GM06990 (cell line): ENCODE measurements around the gene PRPH.

Experiments
- DNase-seq: peaks from one replicate; pipeline ENCODE4 v3.0.0-alpha.2; 2011; ENCODE audit not compliant: insufficient read length; ENCODE audit errors: extremely low read depth
- H3K27me3 ChIP-seq: replicated peaks from 2 replicates; pipeline ENCODE4 v1.6.0; 2011; ENCODE audit warnings: low read length; ENCODE audit not compliant: control insufficient read depth, insufficient read depth
- H3K36me3 ChIP-seq: 2 replicates; pipeline ENCODE4 v1.5.1; 2011; ENCODE audit warnings: low read length; ENCODE audit not compliant: control insufficient read depth, insufficient read depth
- H3K4me3 ChIP-seq: replicated peaks from 2 replicates; pipeline ENCODE4 v1.5.1; 2011; ENCODE audit warnings: low read depth, mild to moderate bottlenecking, control low read depth, low read length
- TF ChIP-seq, protein P1 (sequence below): IDR thresholded peaks from 2 replicates; pipeline ENCODE4 v1.5.1; 2011; ENCODE audit warnings: low read length, control low read depth, mild to moderate bottlenecking, inconsistent platforms; ENCODE audit not compliant: insufficient read depth, poor library complexity, severe bottlenecking

Gene PRPH

DNA sequence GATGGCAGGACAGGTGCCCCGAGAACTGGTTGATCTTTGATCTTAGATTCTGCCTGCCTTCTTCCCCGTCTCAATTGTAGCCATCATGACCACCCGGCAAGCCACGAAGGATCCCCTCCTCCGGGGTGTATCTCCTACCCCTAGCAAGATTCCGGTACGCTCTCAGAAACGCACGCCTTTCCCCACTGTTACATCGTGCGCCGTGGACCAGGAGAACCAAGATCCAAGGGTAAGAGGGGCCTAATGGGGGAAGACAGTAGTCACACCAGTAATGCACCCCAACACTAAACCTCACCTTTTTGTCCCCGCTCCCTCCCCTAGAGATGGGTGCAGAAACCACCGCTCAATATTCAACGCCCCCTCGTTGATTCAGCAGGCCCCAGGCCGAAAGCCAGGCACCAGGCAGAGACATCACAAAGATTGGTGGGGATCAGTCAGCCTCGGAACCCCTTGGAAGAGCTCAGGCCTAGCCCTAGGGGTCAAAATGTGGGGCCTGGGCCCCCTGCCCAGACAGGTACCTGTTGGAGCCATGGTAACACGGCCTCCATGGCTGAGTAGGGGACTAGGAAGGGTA, 28.7 kb downstream of the PRPH start:
- peak overlapping the region; percentile 90 for H3K4me3 ChIP-seq
- no peak for DNase-seq

DNA sequence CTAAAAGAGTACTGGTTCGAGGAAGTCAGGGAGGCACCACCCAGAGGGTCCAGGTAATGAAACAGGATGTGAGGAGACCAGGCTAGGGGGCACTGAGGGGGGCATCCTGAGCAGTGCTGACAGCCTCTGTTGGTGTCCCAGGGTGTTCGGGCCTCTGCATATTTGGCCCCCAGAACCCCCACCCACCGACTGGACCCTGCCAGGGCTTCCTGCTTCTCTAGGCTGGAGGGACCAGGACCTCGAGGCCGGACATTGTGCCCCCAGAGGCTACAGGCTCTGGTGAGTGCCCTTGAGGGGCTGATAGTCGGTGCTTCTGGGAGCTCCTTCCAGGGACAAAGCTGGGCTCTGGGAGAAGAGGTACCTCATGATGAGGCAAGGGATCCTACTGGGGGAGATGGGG, 30.7 kb downstream of the PRPH start:
- H3K27me3 ChIP-seq, result no peaks in the 10 kb centered on the region
- no peak overlapping the region for H3K4me3 ChIP-seq
- TF ChIP-seq, protein P1, sequence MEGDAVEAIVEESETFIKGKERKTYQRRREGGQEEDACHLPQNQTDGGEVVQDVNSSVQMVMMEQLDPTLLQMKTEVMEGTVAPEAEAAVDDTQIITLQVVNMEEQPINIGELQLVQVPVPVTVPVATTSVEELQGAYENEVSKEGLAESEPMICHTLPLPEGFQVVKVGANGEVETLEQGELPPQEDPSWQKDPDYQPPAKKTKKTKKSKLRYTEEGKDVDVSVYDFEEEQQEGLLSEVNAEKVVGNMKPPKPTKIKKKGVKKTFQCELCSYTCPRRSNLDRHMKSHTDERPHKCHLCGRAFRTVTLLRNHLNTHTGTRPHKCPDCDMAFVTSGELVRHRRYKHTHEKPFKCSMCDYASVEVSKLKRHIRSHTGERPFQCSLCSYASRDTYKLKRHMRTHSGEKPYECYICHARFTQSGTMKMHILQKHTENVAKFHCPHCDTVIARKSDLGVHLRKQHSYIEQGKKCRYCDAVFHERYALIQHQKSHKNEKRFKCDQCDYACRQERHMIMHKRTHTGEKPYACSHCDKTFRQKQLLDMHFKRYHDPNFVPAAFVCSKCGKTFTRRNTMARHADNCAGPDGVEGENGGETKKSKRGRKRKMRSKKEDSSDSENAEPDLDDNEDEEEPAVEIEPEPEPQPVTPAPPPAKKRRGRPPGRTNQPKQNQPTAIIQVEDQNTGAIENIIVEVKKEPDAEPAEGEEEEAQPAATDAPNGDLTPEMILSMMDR, result no peak
- H3K36me3 ChIP-seq, result peaks cover 19% of the 10 kb centered on the region
- DNase-seq, result no peak

More for the DNA sequence above, 28.7 kb downstream of the PRPH start:
- Histone ChIP-seq H3K36me3 (peaks cover 9% of the 10 kb centered on the region), H3K27me3 (no peaks in the 10 kb centered on the region)
- TF ChIP-seq, protein P1, result no peak

- TF ChIP-seq, protein P1, result no peak
- Histone ChIP-seq H3K27me3 (no peaks in the 10 kb centered on the region), H3K4me3 (no peak overlapping the region), H3K36me3 (peaks cover 23% of the 10 kb centered on the region)
- DNase-seq, result no peak
Measured at GRCh38 chr12:49327368-49327767, 32.4 kb downstream of the PRPH start.

- peaks cover 23% of the 10 kb centered on the region for H3K36me3 ChIP-seq
- no peak overlapping the region for H3K4me3 ChIP-seq
- no peak for DNase-seq
- H3K27me3 ChIP-seq, result no peaks in the 10 kb centered on the region
- TF ChIP-seq, protein P1, result no peak
Measured at GRCh38 chr12:49327887-49328286, 32.9 kb downstream of the PRPH start.

DNA sequence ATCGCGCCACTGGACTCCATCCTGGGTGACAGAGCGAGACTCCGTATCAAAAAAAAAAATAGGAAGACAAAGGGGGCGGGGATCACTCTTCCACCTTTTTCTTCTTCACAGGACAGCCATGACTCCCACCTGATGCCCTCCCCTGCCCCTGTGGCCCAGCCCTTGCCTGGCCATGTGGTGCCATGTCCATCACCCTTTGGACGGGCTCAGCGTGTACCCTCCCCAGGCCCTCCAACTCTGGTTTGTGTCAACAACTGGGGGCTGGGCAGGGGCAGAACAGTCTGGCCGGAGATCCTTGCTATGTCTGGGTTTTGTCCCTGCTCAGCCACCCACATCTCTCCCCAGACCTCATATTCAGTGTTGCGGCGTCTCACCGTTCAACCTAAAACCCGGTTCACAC, 33.9 kb downstream of the PRPH start:
- Histone ChIP-seq H3K36me3 (peaks cover 23% of the 10 kb centered on the region), H3K27me3 (no peaks in the 10 kb centered on the region), H3K4me3 (no peak overlapping the region)
- DNase-seq, result no peak
- TF ChIP-seq, protein P1, result no peak
